B cell (primary cell): Measurements from ENCODE around the gene ITPKC. TPM values are rescaled to one million over a fixed set of nuclear protein-coding genes. Genes with fewer than 3 reads are reported as not detected.

Experiments
- ATAC-seq: fragments of 200-7000 bp; cut with Tn5 transposase; one replicate; pipeline ENCODE4 v1.10.0; 2021; ENCODE audit warnings: low read depth, mild to moderate bottlenecking, moderate number of reproducible peaks, moderate library complexity
- CTCF ChIA-PET: fragments of 350-600 bp; sonication (Branson Sonifier 250); formaldehyde crosslinking; loops from one replicate; lab custom pipeline; 2021; ENCODE audit warnings: antibody characterized with exemption, inconsistent platforms; lab: Charles Lee
- POLR2A ChIA-PET: fragments of 350-600 bp; sonication (Branson Sonifier 250); formaldehyde crosslinking; loops from one replicate; lab custom pipeline; 2021; ENCODE audit warnings: antibody characterized with exemption; lab: Charles Lee
- DNase-seq: peaks from one replicate; pipeline ENCODE4 v3.0.0; 2013
- H2AFZ ChIP-seq: 2 replicates; pipeline ENCODE4 v1.6.1; 2012; ENCODE audit warnings: mild to moderate bottlenecking, low read depth, low read length; ENCODE audit not compliant: insufficient read depth, poor library complexity, severe bottlenecking
- H3K27ac ChIP-seq, 2 donors: 1 replicate in 1 of 2; 2 replicates in 1 of 2; pipeline ENCODE4 v1.5.1; 2012 to 2013; ENCODE audit warnings: low read length in 2 of 2, mild to moderate bottlenecking in 2 of 2, moderate library complexity in 1 of 2
- H3K27me3 ChIP-seq, 4 experiments: fragments of 200-600 bp in 1 of 4; sonication (generic) in 1 of 4; replicated peaks in 1 of 4; 1 replicate in 2 of 4; 2 replicates in 2 of 4; pipeline versions ENCODE4 v1.6.1 to v1.7.0; 2013 to 2016; ENCODE audit warnings: low read length in 3 of 4, mild to moderate bottlenecking in 2 of 4, mixed read lengths in 1 of 4, moderate library complexity in 1 of 4; ENCODE audit not compliant: insufficient read depth in 4 of 4, control insufficient read depth in 3 of 4; ENCODE audit errors: control extremely low read depth in 1 of 4
- H3K36me3 ChIP-seq, 2 experiments: replicated peaks in 1 of 2; 1 replicate in 1 of 2; 2 replicates in 1 of 2; pipeline versions ENCODE4 v1.6.1 to v1.7.1; 2013; ENCODE audit warnings: low read length in 1 of 2; ENCODE audit not compliant: insufficient read depth in 2 of 2, control insufficient read depth in 1 of 2; ENCODE audit errors: control extremely low read depth in 1 of 2, extremely low read depth in 1 of 2
- H3K4me1 ChIP-seq, 2 donors: fragments of 200-600 bp in 1 of 2; sonication (generic) in 1 of 2; 1 replicate in 1 of 2; 2 replicates in 1 of 2; pipeline versions ENCODE4 v1.5.1 to v1.6.1; 2013 to 2017; ENCODE audit warnings: low read length in 2 of 2; ENCODE audit not compliant: control insufficient read depth in 2 of 2, insufficient read depth in 2 of 2
- H3K4me2 ChIP-seq: replicated peaks from 2 replicates; pipeline ENCODE3; 2012; ENCODE audit warnings: mild to moderate bottlenecking, low read depth, low read length; ENCODE audit not compliant: poor library complexity, severe bottlenecking
- H3K4me3 ChIP-seq, 5 experiments: fragments of 200-600 bp in 1 of 5; sonication (generic) in 1 of 5; 1 replicate in 3 of 5; 2 replicates in 2 of 5; pipeline versions ENCODE4 v1.5.1 to v1.7.0; 2011 to 2016; ENCODE audit warnings: low read length in 4 of 5, mild to moderate bottlenecking in 4 of 5, low read depth in 2 of 5, control low read depth in 1 of 5, moderate library complexity in 1 of 5; ENCODE audit not compliant: insufficient read depth in 1 of 5; ENCODE audit errors: control extremely low read depth in 1 of 5, extremely low read depth in 1 of 5
- H3K79me2 ChIP-seq: fragments of 200-600 bp; sonication (generic); one replicate; pipeline ENCODE4 v1.6.0; 2016; ENCODE audit warnings: low read length; ENCODE audit not compliant: control insufficient read depth, insufficient read depth
- H3K9ac ChIP-seq: fragments of 200-600 bp; sonication (generic); 2 replicates; pipeline ENCODE4 v1.6.1; 2017; ENCODE audit warnings: mild to moderate bottlenecking, low read length, moderate library complexity
- H3K9me3 ChIP-seq, 3 donors: one replicate each; pipeline versions ENCODE4 v1.6.1 to v1.7.1; 2013; ENCODE audit warnings: low read length in 2 of 3; ENCODE audit not compliant: control insufficient read depth in 2 of 3, insufficient read depth in 1 of 3; ENCODE audit errors: control extremely low read depth in 1 of 3
- H4K20me1 ChIP-seq: 2 replicates; pipeline ENCODE4 v1.6.0; 2012; ENCODE audit warnings: mild to moderate bottlenecking, low read length; ENCODE audit not compliant: insufficient read depth, control insufficient read depth, poor library complexity, severe bottlenecking
- H3K27ac Mint-ChIP-seq: one replicate; pipeline ENCODE4 v1.8.0; 2021; ENCODE audit warnings: mixed read lengths
- H3K27me3 Mint-ChIP-seq: one replicate; pipeline ENCODE4 v1.8.0; 2021; ENCODE audit warnings: mixed read lengths
- H3K4me1 Mint-ChIP-seq: one replicate; pipeline ENCODE4 v1.8.0; 2021; ENCODE audit warnings: mixed read lengths
- H3K4me3 Mint-ChIP-seq: one replicate; pipeline ENCODE4 v1.8.0; 2021; ENCODE audit warnings: mixed read lengths
- H3K9me3 Mint-ChIP-seq: one replicate; pipeline ENCODE4 v1.8.0; 2022; ENCODE audit warnings: mixed read lengths; ENCODE audit not compliant: insufficient read depth
- EZH2 ChIP-seq: IDR thresholded peaks from 2 replicates; pipeline ENCODE4 v1.6.1; 2012; ENCODE audit warnings: borderline replicate concordance, low read depth, mild to moderate bottlenecking, moderate library complexity, low read length; ENCODE audit not compliant: insufficient read depth, poor library complexity, severe bottlenecking
- WGBS: methylation state at CpG from one replicate; pipeline ENCODE4 v1.1.5; 2013; ENCODE audit warnings: missing lambda C conversion rate; ENCODE audit not compliant: insufficient coverage; 5-methylcytosine and 5-hydroxymethylcytosine counted together
- intact Hi-C: fragments of 100-400 bp; cut with micrococcal nuclease; formaldehyde crosslinking; loops from one replicate; pipeline ENCODE4 v1.10.0; 2022
- polyA plus RNA-seq: library from polyadenylated mRNA; depleted of rRNA; stranded (reverse); fragments of >200 nt; gene quantifications from 2 replicates; pipeline ENCODE4 v1.2.3, GENCODE V29; 2012
- total RNA-seq, 2 donors: library from RNA; stranded (reverse); fragments of 120-200 nt in 1 of 2; gene quantifications; 1 replicate in 1 of 2; 2 replicates in 1 of 2; pipeline versions ENCODE4 v1.2.3 to v1.2.4, GENCODE V29; 2013 to 2022
- TF ChIP-seq, protein P1 (sequence below): fragments of 200-600 bp; IDR thresholded peaks from one replicate; pipeline ENCODE4 v1.8.0; 2022; ENCODE audit warnings: antibody characterized with exemption, mild to moderate bottlenecking

Gene ITPKC
- total and polyA plus RNA-seq, 2 donors (not counting 1 experiment from before 2014, with no cell fraction given), result 8.7 to 16.0 TPM

DNA sequence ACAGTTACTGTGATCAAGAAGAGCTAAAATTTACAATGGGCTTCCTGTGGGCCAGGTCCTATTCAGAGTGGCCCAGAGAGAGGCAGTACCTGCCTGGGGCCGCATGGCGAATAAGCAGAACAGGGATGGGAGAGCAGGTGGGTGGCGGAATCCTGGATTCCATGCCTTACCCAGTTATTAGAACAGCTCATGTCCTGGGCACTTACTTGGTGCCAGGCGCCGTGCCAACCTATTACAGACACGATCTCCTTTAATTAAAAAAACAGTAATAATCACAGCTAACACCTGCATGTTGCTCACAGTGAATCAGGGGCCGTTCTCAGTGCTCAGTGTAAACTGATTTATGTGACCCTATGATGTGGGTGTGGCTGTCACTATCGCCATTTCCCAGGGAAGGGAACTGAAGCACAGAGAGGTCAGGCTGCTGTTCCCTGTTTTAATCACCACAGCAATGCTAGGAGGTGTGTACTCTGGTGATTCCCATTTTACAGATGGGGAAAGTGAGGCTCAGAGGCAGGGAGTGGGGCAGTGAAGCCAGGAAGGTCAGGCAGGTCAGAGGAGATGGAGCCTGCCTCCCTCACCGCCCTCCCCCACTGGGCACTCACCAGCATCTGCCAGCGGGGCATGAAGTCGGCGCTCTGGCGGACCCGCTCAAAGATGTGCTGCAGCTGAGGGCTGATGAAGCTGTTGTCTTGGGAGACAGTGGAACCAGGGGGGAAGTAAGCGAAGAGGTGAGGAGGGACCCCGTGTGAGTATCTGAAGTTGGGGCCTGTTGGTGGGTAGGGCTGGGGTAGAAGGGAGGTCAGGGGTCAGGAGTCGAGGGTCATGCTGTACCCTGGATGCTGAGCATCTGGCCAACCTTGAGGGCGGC lies 12.2 kb upstream of the ITPKC start:
- Mint-ChIP-seq H3K4me1 (no peaks in the 10 kb centered on the region), H3K9me3 (no peaks in the 10 kb centered on the region), H3K27ac (no peak overlapping the region), H3K27me3 (no peaks in the 10 kb centered on the region), H3K4me3 (no peak overlapping the region)
- ChIA-PET CTCF (interaction anchor here (1.2 kb wide), 1 partner anchor 18 kb away, joined by 3 read pairs; no protein-coding TSS in a partner anchor), POLR2A (no interaction called here)
- Histone ChIP-seq H3K79me2 (peaks cover 6% of the 10 kb centered on the region), H2AFZ (no peak overlapping the region), H3K27ac (no peak overlapping the region), H3K27me3 (no peaks in the 10 kb centered on the region), H3K4me1 (no peaks in the 10 kb centered on the region), H3K4me2 (no peak overlapping the region), H3K4me3 (no peak overlapping the region), H3K9me3 (no peaks in the 10 kb centered on the region), H4K20me1 (peaks cover 11% of the 10 kb centered on the region), H3K9ac (no peak overlapping the region), H3K36me3 (peaks cover 14 to 74% of the 10 kb centered on the region in 2 experiments)
- 97% methylated on average over 14 of the region's 18 CpGs for WGBS
- intact Hi-C loops, result no loop called here
- DNase-seq (no peak), ATAC-seq (no peak)
- TF ChIP-seq EZH2, result no peak
- TF ChIP-seq, protein P1, sequence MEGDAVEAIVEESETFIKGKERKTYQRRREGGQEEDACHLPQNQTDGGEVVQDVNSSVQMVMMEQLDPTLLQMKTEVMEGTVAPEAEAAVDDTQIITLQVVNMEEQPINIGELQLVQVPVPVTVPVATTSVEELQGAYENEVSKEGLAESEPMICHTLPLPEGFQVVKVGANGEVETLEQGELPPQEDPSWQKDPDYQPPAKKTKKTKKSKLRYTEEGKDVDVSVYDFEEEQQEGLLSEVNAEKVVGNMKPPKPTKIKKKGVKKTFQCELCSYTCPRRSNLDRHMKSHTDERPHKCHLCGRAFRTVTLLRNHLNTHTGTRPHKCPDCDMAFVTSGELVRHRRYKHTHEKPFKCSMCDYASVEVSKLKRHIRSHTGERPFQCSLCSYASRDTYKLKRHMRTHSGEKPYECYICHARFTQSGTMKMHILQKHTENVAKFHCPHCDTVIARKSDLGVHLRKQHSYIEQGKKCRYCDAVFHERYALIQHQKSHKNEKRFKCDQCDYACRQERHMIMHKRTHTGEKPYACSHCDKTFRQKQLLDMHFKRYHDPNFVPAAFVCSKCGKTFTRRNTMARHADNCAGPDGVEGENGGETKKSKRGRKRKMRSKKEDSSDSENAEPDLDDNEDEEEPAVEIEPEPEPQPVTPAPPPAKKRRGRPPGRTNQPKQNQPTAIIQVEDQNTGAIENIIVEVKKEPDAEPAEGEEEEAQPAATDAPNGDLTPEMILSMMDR, result no peak

DNA sequence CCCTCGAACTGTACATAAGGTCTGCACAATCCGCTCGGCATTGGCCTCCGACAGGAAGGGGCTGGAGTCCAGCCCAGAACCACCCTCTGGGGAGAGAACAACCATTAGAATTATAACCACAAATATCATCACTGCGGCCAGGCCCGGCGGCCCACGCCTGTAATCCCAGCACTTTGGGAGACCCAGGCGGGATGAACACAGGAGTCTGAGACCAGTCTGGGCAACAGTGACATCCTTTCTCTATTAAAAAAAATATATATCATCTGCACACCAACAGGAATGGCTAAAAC lies 11.6 kb upstream of the ITPKC start:
- no peak for DNase-seq
- H3K9me3 ChIP-seq, result no peaks in the 10 kb centered on the region

More for the DNA sequence above, 11.6 kb upstream of the ITPKC start:
- TF ChIP-seq EZH2, result no peak
- TF ChIP-seq, protein P1, result no peak
- no peaks in the 10 kb centered on the region for H3K4me1 Mint-ChIP-seq
- H3K4me3 Mint-ChIP-seq, result no peak overlapping the region
- H3K27me3 Mint-ChIP-seq, result no peaks in the 10 kb centered on the region
- Histone ChIP-seq H3K27me3 (no peaks in the 10 kb centered on the region), H3K79me2 (peaks cover 8% of the 10 kb centered on the region), H3K27ac (no peak overlapping the region), H4K20me1 (peaks cover 11% of the 10 kb centered on the region), H2AFZ (no peak overlapping the region), H3K4me1 (no peaks in the 10 kb centered on the region), H3K36me3 (peaks cover 14 to 75% of the 10 kb centered on the region in 2 experiments), H3K4me3 (no peak overlapping the region), H3K9ac (no peak overlapping the region), H3K4me2 (no peak overlapping the region)
- no peak overlapping the region for H3K27ac Mint-ChIP-seq
- intact Hi-C loops, result no loop called here
- whole genome bisulfite sequencing, result 95% methylated on average over 7 of the region's 9 CpGs
- no peak for ATAC-seq
- POLR2A ChIA-PET, result no interaction called here
- no peaks in the 10 kb centered on the region for H3K9me3 Mint-ChIP-seq
- CTCF ChIA-PET, result interaction anchor here (1.2 kb wide), 1 partner anchor 18 kb away, joined by 3 read pairs; no protein-coding TSS in a partner anchor
